ENCODE data around the gene SCFD2.
"Not testable (repeated sequence)": the region's sequence is repeated elsewhere in the genome, so short reads cannot be mapped to it uniquely, and the experiment has no call there.

SCFD2 gene

DNA sequence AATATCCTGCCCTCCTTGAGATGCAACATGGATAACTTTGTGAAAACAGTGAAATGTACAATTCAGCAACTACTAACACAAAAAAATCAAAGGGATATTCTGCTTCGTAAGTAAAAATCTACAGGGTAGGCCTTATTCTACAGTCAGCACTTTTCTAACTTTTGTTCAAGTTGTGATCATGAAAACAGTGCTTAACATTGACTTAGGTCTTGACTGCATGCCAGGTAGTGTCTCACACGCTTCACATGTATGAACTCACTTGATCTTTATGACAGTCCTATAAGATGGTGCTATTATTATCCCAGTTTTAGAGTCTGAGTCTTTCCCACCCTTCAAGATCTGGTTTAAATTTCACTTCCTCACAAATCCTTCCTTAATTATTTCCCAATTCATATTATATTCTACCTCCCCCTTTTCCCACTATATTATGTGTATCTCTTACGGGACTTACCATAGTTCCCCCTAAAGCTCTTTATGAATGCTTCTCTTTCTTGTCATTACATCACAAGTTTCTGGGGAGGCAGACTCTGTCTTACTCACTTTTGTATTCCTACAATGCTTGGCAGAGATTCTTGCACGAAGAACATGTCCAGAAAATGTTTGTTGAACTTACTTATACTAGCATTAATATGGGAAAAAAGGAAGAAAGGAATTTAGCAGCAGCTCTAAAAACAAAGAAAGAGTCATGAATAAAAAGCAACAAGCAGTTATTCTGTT is 179.8 kb downstream of the SCFD2 start:
- DNase-seq: no peak

DNA sequence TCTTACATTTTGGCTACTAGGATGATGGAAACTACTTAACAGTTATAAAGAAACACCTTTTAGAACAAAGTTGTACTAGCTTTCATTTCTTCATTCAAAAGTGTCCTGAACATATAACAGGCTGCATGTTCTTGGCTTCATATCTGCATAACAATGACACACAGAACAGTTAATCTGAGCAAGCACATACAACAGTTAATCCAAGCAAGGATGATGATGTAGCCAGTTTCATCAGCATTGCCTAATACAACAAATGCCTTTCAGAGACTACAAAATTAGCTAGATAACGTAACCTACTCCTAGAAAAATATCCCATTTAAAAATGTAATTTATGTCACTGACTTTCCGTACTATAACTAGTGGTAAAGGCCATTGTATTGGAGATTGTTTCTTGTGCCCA is 182.1 kb downstream of the SCFD2 start:
- no peak for DNase-seq

DNA sequence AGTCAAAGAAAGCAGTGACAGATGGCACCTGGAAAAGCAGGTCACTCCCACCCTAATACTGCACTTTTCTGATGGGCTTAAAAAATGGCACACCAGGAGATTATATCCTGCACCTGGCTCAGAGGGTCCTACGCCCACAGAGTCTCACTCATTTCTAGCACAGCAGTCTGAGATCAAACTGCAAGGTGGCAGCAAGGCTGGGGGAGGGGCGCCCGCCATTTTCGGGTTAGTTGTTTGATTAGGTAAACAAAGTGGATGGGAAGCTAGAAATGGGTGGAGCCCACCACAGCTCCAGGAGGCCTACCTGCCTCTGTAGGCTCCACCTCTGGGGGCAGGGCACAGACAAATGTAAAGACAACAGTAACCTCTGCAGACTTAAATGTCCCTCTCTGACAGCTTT is 188.1 kb downstream of the SCFD2 start:
- not testable (repeated sequence) for DNase-seq

DNA sequence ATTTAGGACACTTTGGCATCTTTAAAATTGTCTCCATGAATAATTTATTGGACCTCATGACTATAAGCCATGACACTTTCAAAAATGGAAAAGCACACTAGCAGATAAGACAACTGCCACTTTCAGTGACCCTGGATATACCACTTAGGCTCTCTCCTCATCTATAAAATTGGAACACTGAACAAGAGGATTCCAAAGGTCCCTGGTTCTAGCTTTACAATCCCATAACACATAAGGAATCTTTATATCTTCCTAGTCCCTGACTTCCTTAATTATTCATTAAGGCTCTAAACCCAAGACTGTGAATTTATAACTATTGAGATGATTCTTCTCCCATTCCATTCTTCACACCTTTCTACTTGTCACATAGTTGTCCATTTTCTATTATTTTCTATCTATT is 190.2 kb downstream of the SCFD2 start:
- DNase-seq: no peak

DNA sequence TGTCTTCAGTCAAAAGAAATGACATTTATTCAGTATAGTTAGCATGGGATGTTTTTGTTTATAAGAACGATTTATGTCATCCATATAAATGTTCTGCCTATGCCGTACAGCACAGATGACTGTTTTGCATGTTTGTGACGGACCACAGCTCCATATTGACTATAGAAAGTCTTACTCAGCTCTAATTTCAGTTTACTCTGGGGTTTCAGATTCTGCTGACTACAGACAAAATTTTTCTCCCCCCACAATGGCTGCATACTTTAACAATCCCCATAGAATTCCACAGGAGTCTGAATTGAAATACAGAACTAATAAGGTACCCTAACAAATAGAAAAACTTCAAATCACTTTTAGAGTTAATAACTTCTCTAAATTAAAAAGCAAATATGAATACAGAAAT is 191.0 kb downstream of the SCFD2 start:
- no peak for DNase-seq

DNA sequence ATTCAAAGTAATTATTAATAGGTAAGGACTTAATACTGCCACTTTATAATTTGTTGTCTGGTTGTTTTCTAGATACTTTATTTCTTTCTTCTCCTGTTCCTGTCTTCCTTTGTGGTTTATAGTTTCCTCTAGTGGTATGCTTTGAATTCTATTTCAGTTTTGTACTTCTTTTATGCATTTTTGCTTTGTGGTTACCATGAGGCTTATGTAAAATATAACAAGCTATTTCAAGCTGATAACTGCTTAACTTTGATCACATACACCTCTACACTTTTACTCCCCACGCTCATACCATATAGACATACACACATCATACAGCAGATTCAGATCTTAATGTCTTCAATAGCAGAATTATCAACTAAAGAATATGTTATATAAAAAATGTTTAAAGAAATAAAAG is 192.3 kb downstream of the SCFD2 start:
- no peak for DNase-seq

DNA sequence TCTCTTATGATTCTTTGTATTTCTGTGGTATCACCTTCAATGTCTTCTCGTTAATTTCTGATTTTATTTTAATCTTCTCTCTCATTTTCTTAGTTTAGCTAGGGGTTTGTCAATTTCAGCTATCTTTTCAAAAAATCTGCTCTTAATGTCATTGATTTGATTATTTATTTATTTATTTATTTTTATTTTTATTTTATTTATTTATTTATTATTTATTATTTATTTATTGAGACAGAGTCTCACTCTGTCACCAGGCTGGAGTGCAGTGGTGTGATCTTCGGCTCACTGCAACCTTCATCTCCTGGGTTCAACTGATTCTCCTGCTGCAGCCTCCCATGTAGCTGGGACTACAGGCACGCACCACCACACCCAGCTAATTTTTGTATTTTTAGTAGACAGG is 194.1 kb downstream of the SCFD2 start:
- no peak for DNase-seq

DNA sequence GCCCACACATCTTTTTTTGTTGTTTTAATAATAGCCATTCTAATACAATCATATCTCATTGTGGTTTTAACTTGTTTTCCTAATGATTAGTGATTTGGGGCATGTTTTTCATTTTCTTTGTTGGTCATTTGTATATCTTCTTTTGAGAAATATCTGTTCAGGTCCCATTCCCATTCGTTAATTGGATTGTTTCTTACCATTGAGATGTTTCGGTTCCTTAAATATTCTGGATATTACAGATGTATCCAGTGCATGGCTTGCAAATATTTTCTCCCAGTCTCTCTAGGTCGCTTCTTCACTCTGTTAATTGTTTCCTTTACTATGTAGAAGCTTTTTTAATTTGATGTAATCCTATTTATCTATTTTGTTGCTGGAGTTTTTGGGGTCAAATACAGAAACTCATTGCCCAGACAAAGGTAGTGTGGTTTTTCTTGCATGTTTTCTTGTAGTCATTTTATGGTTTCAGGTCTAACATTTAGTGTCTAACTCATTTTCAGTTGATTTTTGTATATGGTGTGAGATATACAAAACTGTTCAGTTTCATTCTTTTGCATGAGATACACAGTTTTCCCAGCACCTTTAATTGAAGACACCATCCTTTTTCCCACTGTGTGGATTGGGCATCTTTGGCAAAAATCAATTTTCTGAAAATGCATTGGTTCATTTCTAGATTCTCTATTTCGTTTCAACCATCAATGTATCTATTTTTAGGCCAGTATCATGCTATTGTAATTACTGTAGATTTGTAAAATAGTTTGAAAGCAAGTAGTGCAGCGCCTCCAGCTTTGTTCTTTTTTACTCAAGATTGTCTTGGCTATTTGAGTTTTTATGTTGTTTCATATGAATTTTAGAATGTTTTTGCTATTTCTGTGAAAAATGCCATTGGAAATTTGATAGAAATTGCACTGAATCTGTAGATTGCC is 195.9 kb downstream of the SCFD2 start:
- DNase-seq: no peak

DNA sequence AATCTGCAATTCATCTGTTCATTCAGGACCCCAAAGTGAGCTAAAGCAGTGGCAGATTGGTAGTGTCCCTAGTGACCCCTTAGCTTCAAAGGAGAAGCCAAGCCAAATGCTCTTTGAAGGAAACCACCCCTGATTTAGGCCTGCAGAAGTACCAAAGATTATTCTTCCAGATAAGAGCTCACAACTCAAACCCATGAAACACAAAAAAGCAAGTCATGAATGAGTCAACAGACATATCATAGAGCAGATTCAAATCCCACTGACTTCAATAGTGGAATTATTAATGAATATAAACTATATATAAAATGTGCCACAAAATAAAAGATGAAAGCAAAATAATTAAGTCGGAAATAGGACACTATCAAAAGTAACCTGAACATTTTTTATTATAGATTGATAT is 197.6 kb downstream of the SCFD2 start:
- no peak for DNase-seq

DNA sequence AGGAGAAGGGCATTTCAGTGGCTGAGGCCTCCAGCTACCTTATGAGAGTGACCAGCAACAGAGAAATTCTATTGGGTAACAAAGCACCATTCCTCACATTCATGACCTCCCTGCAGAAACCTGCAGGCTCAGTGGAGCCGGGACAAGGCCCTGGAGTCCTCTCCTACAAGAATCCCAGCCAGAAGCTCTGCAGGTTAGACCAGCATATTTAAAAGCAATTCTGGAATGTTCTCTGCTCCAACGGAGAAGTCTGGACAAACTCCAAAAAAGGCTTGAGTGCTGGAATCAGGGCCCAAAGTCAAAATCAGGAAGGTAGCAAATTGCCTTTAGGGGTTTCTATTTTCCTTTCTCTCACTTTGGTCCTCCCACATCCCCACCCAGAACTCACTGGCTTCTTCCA is 202.9 kb downstream of the SCFD2 start:
- no peak for DNase-seq

DNA sequence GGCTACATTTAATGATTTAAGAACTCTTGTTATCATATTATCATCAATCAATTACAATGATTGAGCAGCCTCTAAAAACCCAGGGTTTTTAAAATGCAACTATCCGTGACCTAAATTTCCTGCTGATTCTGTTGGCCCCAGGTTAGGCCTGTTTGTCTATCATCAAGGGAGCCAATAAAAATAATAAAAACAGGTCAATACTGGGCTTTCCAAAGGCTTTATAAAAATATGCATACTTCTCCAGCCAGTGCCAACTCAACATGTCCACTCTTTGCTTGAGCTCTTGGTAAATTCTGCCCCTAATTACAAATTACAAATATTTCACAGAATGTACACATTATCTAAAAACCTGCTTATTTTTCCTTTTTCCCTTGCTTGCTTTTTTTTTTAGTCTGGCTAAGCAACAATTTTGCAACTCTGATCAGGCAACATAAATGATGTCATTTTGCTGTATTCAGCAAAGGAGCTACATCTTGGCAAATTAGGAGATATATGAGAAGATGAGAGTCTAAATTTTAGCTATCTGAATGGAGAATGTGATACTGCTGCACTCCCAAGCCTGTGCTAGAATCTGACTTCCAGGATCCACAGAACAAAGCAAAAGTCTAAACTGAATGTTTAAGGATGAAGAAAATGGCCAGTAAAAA is 204.0 kb downstream of the SCFD2 start:
- no peak for DNase-seq

DNA sequence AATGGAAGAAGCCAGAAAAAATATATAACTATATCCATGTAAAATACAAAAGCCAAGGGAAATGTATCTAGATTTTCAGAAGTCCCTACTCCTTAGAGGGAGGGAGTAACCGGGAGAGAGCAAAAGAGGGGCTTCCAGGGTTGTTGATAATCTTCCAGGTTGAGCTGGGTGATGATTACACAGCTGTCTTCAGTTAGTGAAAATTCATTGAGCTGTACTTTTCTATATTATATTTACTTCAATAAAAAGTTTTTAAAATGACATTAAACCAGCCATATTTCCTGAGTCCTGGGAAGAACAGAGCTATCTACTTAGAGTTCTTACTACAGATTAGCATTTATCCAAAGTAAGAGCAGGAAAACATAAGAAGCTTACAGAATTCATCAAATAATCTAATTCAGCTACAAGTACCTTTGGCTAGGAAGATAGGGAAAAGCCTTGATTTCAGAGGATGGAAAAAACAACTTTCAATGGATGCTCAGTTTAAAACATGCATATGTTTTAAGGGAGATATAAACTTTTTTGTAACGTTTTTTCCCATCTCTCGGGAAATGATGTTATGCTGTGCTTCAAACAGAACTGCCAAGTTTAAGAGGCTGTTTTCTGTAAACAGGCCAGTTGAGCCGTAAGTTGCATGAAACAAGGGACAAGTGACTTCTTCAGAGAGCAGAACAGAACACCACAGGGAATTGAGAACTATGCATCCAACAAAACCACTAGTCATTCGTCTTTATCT is 204.6 kb downstream of the SCFD2 start:
- DNase-seq: no peak

DNA sequence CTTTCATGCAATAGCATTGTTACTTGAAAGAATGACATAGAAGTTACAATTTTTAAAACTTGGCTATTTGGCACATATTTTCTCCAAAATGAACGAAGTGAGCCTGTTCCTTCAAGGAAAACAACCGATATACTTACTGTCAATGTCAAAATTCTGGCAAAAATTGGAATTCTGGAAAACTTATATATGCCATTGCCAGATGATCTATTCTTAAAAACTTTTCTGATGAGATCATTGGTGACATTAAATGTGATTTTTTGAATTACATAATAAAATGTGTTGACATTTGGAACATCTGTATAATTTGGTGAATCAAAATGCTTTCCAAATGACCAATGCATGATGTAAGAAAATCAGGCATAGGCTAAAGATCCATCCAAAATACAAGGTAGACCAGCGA is 209.0 kb downstream of the SCFD2 start:
- DNase-seq: no peak

DNA sequence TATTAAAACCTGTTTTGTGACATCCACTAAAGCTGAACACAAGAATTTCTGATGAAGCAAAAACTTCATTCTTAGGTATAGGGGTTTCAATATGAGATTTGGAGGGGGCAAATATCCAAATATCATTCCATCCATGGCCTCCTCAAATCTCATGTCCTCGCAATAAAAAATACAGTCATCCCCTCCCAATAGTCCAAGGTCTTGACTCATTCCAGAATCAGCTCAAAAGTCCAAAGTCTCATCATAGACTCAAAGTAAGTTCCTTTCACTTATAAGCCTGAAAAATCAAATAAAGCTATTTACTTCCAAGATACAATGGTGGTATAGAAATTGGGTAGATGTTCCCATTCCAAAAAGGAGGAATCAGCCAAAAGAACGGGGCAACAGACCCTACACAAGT is 213.4 kb downstream of the SCFD2 start:
- no peak for DNase-seq

DNA sequence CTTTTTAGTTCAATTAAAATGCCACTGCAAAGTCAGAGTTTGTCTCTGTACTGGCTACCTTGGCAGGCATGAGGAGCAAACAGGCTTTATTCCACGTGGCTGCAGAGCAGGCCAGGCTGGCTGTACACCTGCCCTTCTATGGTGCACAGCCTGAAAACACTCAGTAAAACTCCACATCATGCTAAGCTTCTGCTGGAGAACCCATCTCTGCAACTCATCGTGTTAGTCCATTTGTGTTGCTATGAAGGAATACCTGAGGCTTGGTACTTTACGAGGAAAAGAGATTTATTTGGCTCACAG is 214.4 kb downstream of the SCFD2 start:
- DNase-seq: no peak

DNA sequence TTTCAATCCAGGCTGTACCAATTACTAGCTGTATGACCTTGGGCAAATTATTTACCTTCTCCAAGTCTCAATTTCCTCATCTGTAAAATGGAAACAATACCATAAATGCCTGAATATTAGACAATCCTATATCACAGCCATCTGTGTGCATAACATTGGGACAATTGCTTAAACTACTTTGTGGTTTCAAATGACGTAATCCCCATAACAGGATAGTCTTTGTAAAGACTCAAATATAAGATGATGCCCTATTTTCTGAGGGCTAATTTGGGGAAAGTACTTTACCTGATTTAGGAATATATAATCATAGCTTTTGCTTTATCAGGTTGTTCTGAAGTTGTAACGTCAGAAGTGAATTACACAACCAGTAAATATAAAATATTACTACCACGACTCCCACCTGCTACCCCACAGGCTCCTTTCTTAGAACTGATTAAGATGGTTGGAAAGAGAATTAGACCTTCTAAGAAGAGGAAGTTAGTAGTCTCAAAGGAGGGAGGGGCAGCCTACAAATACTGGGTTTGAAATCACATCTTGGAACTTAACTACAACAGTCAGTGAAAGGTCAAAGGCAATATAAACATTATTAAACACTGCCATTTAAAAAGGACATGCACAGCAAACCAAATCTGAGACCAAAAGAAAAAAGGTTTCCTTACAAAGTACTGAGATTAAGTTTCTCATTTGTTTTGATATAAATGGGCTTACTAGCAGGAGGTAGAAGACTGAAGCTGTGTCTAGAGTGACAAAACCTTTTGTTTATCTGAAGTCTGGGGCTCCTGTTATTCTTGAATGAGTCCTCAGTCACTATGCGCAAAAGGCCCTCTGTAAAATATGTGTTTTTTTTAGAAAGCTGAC is 215.0 kb downstream of the SCFD2 start:
- DNase-seq: no peak

DNA sequence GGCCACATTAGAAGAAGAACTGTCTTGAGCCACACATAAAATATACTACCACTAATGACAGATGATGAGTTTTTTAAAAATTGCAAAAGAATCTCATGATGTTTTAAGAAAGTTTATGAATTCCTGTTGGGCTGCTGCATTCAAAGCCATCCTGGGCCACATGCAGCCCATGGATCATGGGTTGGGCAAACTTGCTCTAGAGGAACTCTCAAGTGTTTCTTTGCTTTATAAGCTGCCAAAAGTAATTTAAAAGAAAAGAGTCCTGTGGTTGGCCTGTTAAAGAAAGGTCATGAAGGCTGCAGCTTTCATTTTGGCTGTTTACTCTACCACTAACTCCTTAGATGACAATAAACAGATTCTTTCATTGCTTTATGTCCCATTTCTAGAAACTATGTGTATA is 218.2 kb downstream of the SCFD2 start:
- no peak for DNase-seq

DNA sequence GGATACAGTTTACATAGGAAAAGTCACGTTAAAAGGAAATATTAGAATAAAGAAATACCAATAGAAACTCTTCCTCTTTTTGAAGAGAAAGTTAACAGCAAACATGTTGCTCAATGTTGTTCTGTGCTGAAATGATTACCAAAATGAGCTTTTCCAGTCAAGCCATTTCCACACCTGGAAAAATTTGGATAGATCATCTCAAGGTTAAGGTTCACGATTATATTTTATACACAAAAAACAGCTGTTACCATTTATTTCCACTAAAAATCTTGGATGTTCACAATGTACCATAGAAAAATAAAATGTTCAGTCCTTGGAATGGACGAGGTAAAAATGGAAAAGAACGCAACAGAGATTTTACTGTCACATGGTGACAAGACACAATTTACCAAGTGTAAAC is 218.7 kb downstream of the SCFD2 start:
- DNase-seq: no peak

DNA sequence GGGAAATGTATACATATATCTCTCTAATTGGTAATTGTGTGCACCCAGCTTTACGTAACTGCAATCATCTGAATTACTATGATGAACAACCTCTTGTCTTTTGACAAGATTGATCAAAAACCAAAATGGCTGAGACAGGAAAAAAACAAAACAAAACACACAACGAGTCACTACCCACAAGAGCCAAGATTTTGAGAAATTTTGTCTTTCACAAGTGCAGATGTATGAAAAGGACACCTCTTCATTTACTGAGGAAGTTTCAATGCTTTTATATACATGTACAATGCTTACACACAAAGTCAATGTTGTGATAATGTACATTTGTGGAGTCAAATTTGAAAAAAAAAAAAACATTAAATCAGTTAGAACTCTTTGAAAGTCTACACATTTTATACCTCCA is 224.6 kb downstream of the SCFD2 start:
- no peak for DNase-seq

DNA sequence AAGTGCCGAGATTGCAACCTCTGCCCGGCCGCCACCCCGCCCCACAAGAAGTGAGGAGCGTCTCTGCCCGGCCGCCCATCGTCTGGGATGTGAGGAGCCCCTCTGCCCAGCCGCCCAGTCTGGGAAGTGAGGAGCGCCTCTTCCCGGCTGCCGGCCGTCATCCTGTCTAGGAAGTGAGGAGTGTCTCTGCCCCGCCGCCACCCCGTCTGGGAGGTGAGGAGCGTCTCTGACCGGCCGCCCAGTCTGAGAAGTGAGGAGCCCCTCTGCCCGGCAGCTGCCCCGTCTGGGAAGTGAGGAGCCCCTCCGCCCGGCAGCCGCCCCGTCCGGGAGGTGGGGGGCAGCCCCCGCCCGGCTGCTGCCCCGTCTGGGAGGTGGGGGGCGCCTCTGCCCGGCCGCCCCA is 226.6 kb downstream of the SCFD2 start:
- DNase-seq: not testable (repeated sequence)

DNA sequence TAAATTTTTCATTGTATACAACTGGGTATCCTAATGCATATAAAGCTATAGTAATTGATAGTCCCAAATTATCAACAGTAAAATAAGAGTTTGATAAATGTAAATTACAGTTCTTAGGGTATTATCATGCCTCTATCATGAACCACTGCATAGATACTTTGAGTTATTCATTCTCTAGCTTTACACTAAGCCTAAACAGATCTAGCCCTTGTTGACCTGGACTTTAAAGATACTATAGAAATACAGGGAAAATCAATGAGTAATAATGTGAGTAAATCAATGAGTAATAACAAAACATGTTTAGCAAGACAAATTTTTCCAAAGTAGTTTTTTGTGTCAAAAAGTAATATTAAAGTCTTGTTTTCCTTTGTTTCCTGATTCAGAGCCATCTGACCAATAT is 228.4 kb downstream of the SCFD2 start:
- DNase-seq: no peak

DNA sequence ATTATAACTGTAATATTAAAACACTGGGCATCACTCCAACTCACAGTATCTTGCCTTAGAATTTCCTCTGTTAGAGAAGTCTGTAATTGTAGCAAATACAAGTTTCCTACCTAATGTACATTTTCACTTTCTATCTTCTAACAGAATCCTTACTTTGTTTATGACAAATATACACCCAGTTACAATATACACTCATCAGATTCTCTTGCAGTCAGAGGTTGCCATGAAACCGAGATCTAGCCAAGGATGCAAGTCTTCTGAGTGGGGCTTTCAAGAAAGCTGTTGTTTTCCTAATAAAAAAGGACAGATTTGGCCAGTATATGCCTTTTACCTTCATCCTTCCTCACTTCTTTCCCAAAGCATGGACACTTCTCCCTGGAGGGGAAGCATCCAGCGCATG is 228.9 kb downstream of the SCFD2 start:
- DNase-seq: no peak
